GM19035 (cell line): Measurements from ENCODE around the gene CRTAC1.
A peak's percentile ranks its signal among the peaks of the same experiment; 100 is the strongest.

Experiments
- ATAC-seq: cut with Tn5 transposase; IDR thresholded peaks from one replicate; pipeline ENCODE4 v1.9.1; 2021; ENCODE audit not compliant: unreplicated experiment

Gene CRTAC1

DNA sequence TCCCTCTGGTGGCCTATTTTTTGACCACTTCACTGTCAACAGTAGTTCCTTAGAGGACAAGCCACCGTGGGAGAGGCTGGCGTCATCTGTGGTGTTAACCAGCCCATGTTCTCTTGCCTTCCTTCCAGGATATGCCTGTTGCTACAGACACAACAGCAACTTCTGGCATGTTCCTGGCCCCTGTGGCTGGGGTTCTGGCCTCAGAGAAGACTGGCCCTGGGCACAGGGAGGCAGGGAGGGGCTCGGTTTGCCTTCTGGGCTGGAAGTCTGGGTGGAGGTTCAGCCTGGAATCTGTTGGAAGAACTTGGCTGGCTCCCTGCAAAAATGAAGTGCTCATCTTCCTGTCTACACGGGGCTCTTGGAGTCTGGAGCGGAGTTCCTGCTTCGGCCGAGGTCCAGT lies 155.0 kb downstream of the CRTAC1 start:
- no peak for ATAC-seq

DNA sequence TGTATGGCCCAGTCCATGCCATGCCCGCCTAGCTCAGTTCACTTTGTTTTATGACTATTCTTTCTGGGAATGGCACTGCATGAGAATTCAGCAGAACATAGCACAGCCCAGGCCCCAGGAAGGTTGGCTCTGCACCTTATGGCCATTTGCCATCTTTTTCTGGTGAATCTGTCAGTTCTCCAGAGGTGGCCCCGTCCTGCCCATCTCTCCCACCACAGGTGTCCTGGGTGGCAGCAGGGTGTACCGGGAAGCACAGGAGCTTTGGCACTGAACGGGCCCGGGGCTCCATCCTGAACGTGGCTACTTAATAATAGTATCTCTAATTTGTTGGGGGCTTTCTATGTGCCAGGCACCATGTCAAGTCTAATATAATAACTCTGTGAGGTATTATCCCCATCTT lies 156.1 kb downstream of the CRTAC1 start:
- ATAC-seq: no peak

DNA sequence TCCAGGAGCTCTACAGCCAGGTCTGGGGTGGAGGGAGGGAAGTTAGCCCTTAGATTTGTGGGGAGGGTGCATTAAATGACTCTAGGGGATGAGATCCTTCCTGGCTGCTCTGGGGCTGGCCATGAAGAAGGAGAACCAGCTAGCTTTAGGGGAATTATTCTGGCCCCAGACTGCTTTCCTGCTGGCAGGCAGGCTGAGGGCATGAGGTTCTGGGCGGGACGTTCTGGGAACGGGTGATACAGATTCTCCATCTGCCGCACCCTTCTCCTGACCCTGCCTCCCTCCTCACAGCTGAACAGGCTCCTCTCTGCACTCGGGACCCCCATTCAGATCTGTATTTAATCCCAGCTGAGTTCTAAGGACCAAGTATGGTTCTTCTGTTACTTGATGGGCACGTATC lies 156.9 kb downstream of the CRTAC1 start:
- ATAC-seq: no peak

DNA sequence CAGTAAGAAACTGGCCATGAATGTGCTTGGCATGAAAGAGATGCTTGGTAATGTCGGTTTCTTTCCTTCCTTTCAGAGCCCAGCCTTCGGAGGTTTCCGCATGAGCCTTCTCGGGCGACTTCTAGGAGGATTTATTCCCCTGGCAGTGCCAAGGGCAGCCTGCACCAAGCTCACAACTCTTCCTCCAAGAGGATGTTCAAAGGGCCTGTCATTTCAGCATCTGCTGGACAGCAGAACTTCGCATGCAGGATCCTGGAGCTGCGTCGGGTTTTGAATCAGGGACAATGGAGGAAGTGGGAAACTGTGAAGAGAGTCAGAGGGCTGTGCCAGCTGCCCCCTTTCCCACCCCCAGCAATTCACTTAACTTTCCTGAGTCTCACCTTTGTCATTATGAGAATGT lies 159.4 kb downstream of the CRTAC1 start:
- ATAC-seq: no peak

DNA sequence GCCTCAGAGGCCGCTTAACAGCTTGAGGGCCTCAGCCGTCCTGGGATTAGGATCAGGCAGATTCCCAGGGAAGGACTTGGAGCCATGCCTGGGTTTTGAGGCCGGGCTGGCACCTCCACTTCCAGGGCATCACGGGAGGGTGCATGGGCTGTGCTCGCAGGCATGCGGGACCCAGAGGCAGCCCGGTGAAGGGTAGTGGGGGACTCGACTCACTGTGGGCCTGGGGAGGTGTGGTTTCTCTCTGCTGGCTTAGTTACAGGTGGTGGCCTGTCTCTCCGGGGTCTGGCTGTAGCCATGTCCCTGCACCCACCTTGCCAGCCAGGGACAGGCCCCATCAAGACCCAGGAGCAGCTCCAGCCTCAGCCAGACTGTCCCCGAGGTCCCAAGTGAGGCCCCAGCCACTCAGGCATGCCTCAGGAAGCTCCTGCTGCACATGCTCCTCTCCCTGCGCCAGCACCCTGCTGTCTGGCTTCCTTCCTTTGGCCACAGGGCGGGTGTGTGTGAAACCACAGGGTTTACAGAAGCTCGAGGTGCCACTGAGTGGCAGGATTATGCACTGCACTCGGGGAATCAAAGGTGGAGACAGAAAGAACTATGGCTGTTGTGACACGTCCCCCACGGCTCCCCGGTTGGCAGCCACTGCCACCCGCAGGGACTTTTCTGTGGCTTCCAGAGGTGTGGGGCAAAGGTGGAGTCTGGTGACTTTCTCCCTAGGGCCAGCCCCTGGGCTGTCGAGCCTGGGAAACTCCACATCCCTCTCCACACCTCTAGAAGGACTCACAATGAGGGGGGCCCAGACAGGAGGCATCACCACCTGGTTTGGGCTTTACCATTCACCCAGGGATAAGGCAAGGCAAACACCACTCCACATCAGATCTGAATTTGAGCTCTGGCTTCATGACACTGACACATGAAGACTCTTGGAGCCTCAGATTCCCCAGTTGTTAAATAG lies 161.1 kb downstream of the CRTAC1 start:
- peak; percentile 95 for ATAC-seq

DNA sequence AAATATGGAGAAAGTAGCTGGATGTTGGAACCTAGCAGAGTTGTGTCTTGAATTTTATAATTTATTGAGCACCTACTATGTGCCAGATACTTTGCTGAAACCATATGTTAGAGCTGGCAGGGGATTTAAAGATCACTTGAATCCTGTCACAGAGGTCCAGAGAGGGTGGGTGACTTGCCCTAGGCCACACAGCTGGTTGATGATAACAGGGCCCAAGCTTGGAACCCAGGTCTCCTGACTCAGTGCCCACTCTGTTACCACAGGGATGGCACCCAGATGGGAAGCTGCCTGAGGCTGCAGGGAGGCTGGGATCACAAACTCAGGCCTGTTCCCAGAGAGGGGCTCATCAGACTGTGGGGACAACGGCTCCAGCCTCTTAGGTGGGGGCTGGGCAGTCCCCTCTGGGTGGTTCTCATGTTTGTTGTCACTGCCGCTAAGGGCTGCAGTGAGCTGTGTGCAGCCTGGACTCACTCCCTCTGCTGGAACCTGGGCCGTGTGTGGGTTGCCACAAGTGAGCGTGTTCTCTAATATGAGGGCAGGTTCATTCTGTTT lies 162.2 kb downstream of the CRTAC1 start:
- no peak for ATAC-seq

DNA sequence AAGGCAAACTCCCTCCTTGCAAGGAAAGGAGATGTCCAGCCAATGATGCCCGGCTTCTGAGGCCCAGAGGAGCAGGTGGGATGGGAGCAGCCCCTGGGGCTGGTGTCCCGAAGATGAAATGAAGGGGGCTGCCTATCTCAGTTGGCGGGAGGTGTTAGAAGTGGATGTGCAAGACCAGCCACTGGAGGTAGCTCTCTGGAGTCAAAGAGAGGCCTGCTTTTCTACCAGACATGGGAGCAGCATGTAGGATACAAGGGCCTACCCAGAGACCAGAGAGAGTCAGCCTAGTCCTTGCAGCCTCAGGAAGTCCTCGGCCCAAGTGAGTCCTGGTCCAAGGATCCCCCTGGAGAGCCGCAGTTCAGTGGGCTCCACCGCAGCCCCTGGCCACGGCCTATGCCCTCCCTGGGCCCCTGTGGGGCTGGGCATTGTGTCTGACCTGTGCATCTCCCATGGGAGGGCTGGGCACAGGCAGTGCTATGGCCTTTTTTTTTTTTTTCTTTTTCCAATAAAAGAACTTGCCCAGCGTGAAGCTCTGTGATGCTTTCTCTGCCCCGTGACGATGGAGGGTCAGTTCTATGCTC lies 163.1 kb downstream of the CRTAC1 start:
- ATAC-seq: no peak

DNA sequence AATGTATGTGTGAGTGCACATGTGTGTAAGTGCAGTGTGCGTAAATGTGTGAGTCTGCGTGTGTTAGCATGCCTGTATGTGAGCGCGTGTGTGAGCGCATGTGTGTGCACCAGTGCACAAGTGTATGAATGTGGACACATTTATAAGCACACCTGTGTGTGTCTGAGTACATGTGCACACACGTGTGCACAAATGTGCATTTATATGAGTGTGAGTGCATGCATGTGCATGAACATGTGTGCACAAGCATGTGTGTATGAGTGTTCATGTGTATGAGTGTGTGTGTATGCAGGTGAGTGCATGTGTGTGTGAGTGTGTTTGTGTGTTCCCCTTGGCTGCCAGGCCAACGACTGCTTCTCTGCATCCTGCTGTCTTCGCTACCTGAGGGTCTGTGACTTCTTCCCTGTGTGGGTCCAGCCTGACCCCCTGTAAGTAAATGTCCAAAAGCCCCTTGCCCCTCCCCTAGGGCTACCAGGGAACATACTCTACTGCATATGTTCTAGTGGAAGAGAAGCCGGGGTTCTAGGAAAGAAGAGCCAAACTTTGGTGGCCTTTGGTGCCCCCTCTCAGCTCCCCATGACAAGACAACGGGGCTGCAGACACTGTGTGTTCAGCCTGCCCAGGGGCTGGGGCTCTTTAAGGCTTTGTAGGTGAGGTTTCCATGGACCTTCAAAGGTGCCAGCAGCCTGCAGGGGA lies 163.7 kb downstream of the CRTAC1 start:
- no peak for ATAC-seq

DNA sequence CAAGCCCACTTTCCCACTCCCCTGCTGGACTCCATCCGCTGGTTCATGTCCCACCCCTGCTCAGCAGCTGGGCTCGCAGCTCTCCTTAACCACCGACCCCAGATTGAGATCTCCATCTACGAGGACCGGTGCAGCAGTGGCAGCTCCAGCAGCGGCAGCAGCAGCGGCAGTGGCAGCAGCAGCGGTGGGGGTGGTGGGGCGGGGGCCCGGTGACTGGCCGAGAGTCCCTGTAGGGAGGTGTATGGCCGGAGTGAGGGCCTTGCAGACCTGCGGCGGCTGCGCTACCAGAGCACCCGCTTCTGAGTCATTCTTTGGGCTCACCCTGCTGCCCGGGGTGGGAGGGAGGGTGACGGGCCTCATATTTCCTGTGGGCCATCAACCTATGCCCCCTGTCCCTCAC lies 164.9 kb downstream of the CRTAC1 start:
- no peak for ATAC-seq

DNA sequence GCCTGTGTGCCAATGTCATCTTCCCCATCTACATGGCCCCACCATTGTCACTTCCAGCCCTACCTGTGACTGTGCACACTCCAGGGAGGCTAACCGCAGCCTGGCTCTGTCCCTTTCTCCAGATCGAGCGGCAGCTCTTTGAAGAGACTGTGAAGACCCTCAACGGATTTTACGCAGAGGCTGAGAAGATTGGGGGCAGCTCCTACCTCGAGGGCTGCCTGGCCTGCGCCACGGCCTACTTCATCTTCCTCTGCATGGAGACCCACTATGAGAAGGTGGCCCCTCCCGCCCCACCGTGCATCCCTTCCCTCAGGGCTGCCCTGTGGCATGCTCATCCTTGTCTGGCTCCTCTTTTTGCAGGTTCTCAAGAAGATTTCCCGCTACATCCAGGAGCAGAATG lies 166.6 kb downstream of the CRTAC1 start:
- ATAC-seq: no peak

DNA sequence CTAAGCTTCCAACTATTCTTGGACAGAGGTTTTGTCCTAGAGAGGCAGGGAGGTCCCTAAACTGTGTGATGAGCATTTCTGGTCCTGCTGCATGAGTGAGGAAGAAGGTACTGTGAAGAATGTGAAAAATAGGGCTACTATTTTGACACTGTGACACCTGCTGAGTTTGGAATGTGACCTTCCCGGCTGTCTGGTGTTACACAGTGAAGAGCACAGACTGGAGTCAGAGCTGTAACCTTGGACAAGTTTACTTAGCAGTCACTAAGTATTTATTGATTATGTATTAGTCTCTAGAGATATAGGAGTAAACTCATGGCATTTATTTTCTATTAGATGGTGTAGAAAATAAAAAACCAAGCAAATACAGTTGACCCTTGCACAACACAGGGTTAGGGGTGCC lies 168.5 kb downstream of the CRTAC1 start:
- no peak for ATAC-seq

DNA sequence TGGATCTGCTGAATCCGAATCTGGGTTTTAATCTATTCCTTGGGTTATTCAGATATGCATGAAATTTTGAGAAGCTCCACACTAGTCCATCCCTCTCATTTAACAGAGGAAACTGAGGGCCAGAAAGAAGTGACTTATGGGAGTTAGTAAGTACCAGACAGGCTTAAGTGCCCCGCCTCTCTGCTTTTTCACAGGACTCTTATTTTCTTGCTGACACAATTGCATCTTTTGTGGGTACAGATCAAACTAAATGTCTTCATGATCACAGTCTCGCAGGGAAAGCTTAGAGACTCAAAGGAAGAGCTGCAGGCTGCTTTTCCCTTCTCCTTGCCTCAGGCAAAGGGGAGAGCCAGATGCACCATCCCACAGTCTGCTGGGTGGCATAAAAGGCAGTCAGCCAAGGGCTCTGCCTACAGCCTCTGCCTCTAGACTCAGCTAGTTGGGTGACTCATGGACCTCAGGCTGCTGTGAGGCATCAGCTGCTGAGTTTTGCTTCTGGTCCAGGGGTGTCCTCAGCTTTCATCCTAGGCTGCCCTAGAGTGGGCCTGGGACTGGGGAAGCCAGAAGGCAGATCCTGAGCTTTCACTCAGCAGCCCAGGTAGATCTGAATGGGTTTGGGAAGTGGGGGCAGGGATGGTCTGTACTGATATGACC lies 169.2 kb downstream of the CRTAC1 start:
- ATAC-seq: no peak

DNA sequence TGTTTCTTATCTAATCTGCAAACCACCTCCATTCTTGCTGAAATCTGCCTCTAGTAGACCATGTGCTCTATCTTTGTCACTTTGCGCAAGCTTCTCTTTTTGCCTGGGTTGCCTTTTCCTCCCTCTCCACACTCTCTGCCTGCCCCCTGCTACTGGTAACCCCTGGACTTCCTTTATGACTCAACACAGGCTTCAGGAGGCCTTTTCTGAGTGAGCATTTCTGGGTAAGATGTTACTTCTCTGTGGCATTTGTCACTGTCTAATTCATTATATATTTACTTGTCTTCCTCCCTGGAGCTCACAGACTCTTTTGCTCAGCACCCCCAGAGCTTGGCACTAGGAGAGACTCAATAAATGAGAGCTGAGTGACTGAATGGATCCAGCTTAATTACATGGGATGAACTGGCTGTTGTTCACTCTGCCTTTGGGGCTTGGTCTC lies 172.4 kb downstream of the CRTAC1 start:
- ATAC-seq: no peak

DNA sequence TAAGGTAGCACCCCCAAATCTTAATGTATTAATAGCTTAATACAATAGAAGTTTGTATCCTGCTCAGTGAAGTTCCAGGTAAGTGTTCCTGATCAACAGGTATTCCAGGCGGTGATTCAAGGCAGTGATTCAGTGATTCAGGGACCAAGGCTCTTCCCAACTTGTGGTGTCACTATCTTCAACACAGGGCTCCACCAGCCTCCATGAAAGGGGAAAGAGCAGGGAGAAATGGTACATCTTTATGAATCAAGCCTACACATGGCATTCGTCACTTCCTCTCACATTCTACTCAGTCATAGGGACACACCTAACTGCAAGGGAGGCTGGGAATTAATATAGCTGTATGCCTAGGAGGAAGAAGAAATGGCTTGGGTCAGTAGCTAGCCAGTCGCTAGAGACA lies 175.7 kb downstream of the CRTAC1 start:
- no peak for ATAC-seq

DNA sequence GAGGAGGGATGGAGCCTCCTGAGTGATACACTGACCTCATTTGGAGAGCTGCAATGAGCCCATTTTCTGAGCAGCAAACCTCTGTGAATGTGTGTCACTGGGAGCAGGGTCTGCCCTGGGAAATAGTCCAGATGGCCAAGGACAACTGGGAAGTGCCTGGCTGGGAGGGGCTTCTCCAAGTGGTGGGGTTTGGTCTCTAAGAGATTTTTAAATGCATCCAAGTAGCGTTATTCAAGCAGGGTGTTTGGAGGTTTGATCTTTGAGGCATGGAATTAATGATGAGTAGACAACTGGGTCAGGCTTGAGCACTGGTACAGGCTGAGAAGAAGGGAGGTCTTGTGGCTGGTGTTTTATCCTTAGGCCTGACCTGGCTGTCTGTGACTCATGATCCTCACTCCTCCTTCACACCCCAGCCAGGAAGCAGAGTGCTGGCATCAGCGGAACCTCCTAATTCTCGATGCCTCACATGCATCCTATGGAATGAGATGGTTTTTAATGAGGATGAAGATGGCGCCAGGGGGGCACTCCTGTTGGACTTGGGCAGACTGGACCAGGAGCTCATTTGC lies 177.5 kb downstream of the CRTAC1 start:
- ATAC-seq: no peak

DNA sequence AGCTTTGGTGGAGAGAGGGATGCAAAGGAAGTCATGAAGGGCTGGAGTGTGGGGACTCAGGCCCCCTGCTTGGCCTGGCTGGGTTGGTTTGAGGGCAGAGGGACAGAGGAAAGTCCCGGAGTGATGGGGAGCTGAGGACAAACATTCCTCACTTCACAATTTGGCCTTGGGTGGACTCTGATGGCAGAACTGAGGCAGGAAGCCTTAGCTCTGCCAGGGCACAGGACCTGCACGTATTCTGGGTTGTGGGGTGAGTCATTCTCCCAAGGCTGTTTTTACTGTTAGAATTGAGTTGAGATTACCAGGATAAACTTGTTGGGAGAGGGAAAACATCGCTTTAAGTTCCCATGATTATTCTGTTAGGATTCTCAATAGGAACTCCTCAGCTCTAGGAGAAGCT lies 178.1 kb downstream of the CRTAC1 start:
- ATAC-seq: no peak

DNA sequence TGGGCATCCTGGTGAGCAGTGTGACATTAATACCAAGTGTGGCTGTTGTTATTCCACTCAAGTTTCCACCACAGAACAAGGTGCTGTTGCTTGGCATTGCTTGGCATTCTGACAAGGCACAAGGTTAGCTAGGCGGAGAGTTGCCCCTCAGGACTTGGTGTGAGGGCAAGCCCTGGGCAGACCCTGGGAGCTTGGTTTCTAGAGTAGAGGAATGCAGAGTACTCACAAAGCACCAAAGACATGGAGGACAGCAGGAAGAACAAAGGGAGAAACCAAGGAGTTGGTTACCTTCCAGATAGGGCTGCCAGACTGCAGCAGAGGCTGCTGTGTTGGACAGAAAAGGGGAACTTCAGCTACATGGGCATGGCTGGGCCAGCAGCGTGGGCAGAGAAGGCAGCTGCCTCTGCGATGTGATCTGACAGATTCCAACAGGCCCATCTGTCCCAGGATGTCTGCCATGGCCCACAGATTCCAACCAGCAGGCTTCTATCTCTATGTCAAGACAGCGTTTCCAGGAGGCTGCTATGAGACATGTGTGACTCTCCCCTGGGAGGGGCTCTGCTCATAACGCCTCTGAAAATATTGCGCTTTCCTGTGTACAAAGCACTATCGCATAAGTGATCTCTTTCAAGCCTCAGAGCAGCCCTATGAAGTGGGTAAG lies 178.9 kb downstream of the CRTAC1 start:
- no peak for ATAC-seq

DNA sequence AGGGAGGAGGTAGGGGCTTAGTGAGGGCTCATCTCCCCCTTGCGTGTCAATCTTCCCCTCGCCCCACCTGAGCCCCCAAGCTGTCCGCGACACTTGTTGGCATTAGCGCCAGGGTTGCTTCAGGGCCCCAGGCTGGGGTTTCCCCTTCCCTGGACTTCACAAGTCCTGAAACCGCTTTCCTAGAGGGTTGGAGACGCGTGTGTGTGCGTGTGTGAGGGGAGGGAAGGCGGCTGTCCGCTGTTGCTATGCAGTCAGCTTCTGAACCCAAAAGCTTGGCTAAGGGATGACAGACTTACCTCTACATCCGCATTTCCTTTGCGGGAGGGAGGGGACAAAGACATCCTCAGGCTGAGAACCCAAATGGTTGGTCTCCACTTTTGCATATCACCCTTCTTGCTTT lies 180.0 kb downstream of the CRTAC1 start:
- ATAC-seq: no peak

DNA sequence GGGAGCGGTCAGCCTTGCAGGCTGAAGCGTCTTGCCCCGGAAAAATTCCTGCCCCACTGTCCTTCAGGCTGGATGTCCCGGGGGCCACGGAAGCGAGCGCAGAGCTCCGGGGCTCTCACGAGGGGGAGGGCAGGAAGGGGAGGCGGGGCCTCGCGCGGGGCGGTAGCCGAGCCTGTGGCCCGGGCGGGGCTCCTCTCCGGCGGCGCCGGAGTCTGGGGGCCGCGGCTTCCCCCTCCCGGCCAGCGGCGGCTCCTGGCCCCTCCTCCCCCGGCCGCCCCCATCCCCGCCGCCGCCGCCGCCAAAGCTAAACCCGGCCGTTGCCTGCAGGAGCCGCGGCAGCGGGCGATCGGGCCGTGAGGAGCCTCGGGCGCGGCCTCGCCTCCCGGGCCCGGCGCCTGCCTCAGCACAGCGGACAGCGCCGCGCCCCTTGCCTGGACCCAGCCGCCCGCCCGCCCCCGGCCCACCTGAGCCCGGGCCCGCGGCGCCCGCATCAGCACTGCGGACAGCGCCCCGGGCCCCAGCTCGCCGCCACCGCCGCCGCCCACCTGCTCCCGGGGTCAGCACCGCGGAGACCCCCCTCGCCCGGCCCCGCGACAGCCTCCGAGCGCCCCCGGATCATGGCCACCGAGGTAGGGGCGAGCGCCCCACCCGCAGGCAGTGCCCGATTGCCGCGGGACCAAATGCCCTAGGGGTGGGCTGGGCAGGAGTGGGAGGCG lies 180.6 kb downstream of the CRTAC1 start, which contains the start of gene GOLGA7B:
TSS of gene GOLGA7B (plus strand) at position 157 of the 716 bp plus-strand sequence. CDS start at position 618, 461 bp downstream.
- peak; percentile 82 for ATAC-seq
